ENCODE results near the gene STOML2.

DNA sequence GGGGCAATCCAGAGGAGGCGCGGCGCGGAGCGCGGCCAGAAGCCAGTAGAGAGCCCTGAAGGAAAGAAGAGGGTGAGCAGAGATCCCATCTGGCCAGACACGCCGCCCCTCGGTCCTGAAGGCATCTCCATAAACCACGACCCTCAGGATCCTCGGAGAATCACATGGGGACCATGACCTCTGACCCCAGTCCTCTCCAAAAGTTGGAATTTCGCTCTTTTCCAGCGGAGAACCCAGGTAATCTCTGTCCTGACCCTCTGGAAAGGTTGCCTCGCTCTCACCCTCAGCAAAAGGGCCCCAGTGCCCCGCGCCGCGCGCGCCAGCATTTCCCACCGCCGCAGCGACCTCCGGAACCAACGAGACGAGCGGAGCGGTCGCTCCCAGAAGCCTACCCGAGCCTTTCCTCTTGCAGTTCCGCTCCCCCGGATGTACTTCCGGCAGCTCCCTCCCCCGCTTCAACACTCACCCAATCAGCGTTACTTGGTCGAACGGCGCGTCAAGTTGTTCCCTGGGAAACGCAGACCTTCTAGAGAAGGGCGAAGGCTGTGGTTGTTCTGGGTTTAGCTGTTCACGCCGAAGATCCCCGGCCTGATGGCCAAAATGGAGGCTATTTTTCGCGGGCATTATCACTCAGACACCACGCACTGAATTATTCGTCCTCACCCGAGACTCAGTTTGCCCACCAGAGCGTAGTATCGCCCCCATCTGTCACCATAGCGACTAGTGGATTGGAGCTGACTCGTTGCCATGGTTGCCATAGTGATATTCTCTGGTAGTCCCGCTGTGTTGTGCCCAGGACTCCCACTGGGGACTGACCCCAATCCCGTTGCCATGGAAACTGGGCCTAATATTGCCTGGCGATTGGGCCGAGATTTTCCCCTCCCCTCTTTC, at the start of gene STOML2:
- TF ChIP-seq, protein P1, sequence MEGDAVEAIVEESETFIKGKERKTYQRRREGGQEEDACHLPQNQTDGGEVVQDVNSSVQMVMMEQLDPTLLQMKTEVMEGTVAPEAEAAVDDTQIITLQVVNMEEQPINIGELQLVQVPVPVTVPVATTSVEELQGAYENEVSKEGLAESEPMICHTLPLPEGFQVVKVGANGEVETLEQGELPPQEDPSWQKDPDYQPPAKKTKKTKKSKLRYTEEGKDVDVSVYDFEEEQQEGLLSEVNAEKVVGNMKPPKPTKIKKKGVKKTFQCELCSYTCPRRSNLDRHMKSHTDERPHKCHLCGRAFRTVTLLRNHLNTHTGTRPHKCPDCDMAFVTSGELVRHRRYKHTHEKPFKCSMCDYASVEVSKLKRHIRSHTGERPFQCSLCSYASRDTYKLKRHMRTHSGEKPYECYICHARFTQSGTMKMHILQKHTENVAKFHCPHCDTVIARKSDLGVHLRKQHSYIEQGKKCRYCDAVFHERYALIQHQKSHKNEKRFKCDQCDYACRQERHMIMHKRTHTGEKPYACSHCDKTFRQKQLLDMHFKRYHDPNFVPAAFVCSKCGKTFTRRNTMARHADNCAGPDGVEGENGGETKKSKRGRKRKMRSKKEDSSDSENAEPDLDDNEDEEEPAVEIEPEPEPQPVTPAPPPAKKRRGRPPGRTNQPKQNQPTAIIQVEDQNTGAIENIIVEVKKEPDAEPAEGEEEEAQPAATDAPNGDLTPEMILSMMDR (IDR thresholded peaks at IDR 0.05): no peak
- no peak for TF ChIP-seq EZH2 (IDR thresholded peaks at IDR 0.05; ENCODE audit: borderline replicate concordance, insufficient read depth, low read depth, low read length, poor library complexity, severe bottlenecking)
